A549 (cell line): ENCODE measurements around the gene TMEM126B. TPM values are rescaled to one million over a fixed set of nuclear protein-coding genes. Genes with fewer than 3 reads are reported as not detected.
A peak's percentile ranks its signal among the peaks of the same experiment; 100 is the strongest.

Source experiments
- ATAC-seq, 2 experiments: fragments of 200-7000 bp in 1 of 2; fragments of >200 bp in 1 of 2; cut with Nextera tagmentation in 1 of 2; cut with Tn5 transposase in 1 of 2; 3 replicates each; pipeline versions ENCODE4 v1.8.0 to v1.9.1; 2018 to 2020; ENCODE audit warnings: mild to moderate bottlenecking in 1 of 2, moderate library complexity in 1 of 2
- CTCF ChIA-PET: fragments of 300-600 bp; sonication (Branson Sonifier 250); formaldehyde crosslinking; extraction: SDS; loops from one replicate; lab custom pipeline; 2021; ENCODE audit warnings: antibody characterized with exemption, inconsistent platforms; lab: Yijun Ruan, JAX
- POLR2A ChIA-PET: fragments of 350-600 bp; formaldehyde crosslinking; extraction: SDS; loops from one replicate; lab custom pipeline; 2021; ENCODE audit warnings: antibody characterized with exemption, inconsistent platforms; lab: Yijun Ruan, JAX
- DNase-seq, 2 experiments: peaks; one replicate each; pipeline versions ENCODE4 v3.0.0 to v3.0.0-alpha.2; 2011 to 2016; ENCODE audit warnings: low read depth in 1 of 2, low spot score in 1 of 2
- FAIRE-seq: peaks from 2 replicates; lab custom pipeline; 2011; peaks lifted over from hg19 to GRCh38; lab: Jason Lieb, UNC
- H3K27ac ChIP-seq, 2 experiments: fragments of >200 bp; sonication (Bioruptor Twin); formaldehyde crosslinking; 3 replicates each; pipeline ENCODE4 v1.5.1; 2016 to 2017
- H3K4me1 ChIP-seq: fragments of >200 bp; sonication (Bioruptor Twin); formaldehyde crosslinking; 3 replicates; pipeline ENCODE4 v1.6.1; 2016
- H3K4me2 ChIP-seq: fragments of >200 bp; sonication (Bioruptor Twin); formaldehyde crosslinking; 3 replicates; pipeline ENCODE4 v1.6.1; 2016
- H3K4me3 ChIP-seq: fragments of >200 bp; sonication (Bioruptor Twin); formaldehyde crosslinking; 3 replicates; pipeline ENCODE4 v1.5.1; 2016
- H3K9me3 ChIP-seq: fragments of >200 bp; sonication (Bioruptor Twin); formaldehyde crosslinking; 3 replicates; pipeline ENCODE4 v1.6.1; 2016
- ATOH8 ChIP-seq: fragments of 250-450 bp; sonication (Bioruptor Pico); IDR thresholded peaks from 2 replicates; pipeline ENCODE4 v1.5.0; 2020; ENCODE audit warnings: low read depth, mild to moderate bottlenecking, moderate library complexity
- EHF ChIP-seq: fragments of 250-450 bp; sonication (Bioruptor Pico); IDR thresholded peaks from 2 replicates; pipeline ENCODE4 v1.5.0; 2020; ENCODE audit warnings: mild to moderate bottlenecking
- ELK1 ChIP-seq: fragments of 150-350 bp; IDR thresholded peaks from 2 replicates; pipeline ENCODE4 v1.6.1; 2014; ENCODE audit warnings: low read depth, mild to moderate bottlenecking, low read length
- GATA3 ChIP-seq: IDR thresholded peaks from 2 replicates; pipeline ENCODE4 v1.6.1; 2012; ENCODE audit warnings: borderline replicate concordance
- HDAC2 ChIP-seq: fragments of 200-600 bp; sonication (generic); IDR thresholded peaks from 2 replicates; pipeline ENCODE4 v1.6.1; 2016
- HEYL ChIP-seq: fragments of 250-450 bp; sonication (Bioruptor Pico); IDR thresholded peaks from 2 replicates; pipeline ENCODE4 v1.8.0; 2021; ENCODE audit warnings: mild to moderate bottlenecking, moderate library complexity
- JUN ChIP-seq, 2 experiments: fragments of >200 bp; sonication (Bioruptor Twin); formaldehyde crosslinking; IDR thresholded peaks; 2 replicates in 1 of 2; 3 replicates in 1 of 2; pipeline ENCODE4 v1.6.1; 2016 to 2017
- JUNB ChIP-seq: fragments of >200 bp; sonication (Bioruptor Twin); formaldehyde crosslinking; IDR thresholded peaks from 2 replicates; pipeline ENCODE4 v1.6.1; 2016
- KDM1A ChIP-seq: fragments of 200-600 bp; sonication (generic); IDR thresholded peaks from 2 replicates; pipeline ENCODE4 v1.6.1; 2016; ENCODE audit warnings: low read depth, mild to moderate bottlenecking
- NFE2L2 ChIP-seq: fragments of 150-350 bp; conservative IDR thresholded peaks from 2 replicates; pipeline ENCODE4 v1.6.1; 2014; ENCODE audit warnings: low read length
- PHF8 ChIP-seq: fragments of 200-600 bp; sonication (generic); IDR thresholded peaks from 2 replicates; pipeline ENCODE4 v1.6.1; 2016; ENCODE audit warnings: low read depth, mild to moderate bottlenecking, antibody characterized with exemption, moderate library complexity, borderline replicate concordance
- RAD21 ChIP-seq, 2 experiments: fragments of >200 bp in 1 of 2; sonication (Bioruptor Twin) in 1 of 2; formaldehyde crosslinking in 1 of 2; IDR thresholded peaks in 1 of 2; conservative IDR thresholded peaks in 1 of 2; 2 replicates in 1 of 2; 3 replicates in 1 of 2; pipeline ENCODE4 v1.6.1; 2012 to 2018; ENCODE audit warnings: inconsistent platforms in 1 of 2
- SREBF2 ChIP-seq: fragments of 450-650 bp; IDR thresholded peaks from 2 replicates; pipeline ENCODE4 v1.6.1; 2014; ENCODE audit warnings: mild to moderate bottlenecking, moderate library complexity
- TP53 ChIP-seq: fragments of 250-450 bp; sonication (Bioruptor Pico); IDR thresholded peaks from 2 replicates; pipeline ENCODE4 v1.5.0; 2021; ENCODE audit warnings: mild to moderate bottlenecking, moderate library complexity
- ZNF302 ChIP-seq: fragments of 250-450 bp; sonication (Bioruptor Pico); IDR thresholded peaks from 2 replicates; pipeline ENCODE4 v1.9.0; 2021; ENCODE audit warnings: inconsistent platforms, mild to moderate bottlenecking, moderate library complexity
- WGBS: methylation state at CpG from one replicate; pipeline ENCODE4 v1.1.6; 2017; ENCODE audit errors: missing lambda C conversion rate; 5-methylcytosine and 5-hydroxymethylcytosine counted together
- polyA plus RNA-seq, 4 experiments: library from polyadenylated mRNA; depleted of rRNA in 3 of 4; stranded (reverse); fragments of >200 nt; fragmentation: RNase III in 1 of 4; extraction: RNeasy Plus Mini Kit Qiagen cat#74134 plus additional on column Dnase treatment in 1 of 4; gene quantifications; 2 replicates in 3 of 4; 3 replicates in 1 of 4; pipeline ENCODE4 v1.2.3, GENCODE V29; 2011 to 2017

Gene TMEM126B
- polyA plus RNA-seq, 2 of the 4 experiments (the other 2 are of a cell fraction), result 82.4 to 114 TPM

GRCh38 chr11:85685820-85686459 lies 57.5 kb downstream of the TMEM126B start, which contains the start of gene CCDC89:
TSS of gene CCDC89 (minus strand) at chr11:85686195. CDS start at chr11:85686130, 65 bp downstream.
- ChIA-PET POLR2A (interaction anchor here (1.6 kb wide), 1 partner anchor 21 kb away, joined by 5 read pairs; the partner anchor contains the start of gene CREBZF), CTCF (interaction anchor here (0.7 to 2.6 kb wide), 3 partner anchors 10 to 169 kb away, joined by 4 to 12 read pairs (median 6); partner anchors contain the start of gene CCDC83)
- Histone ChIP-seq H3K9me3 (no peaks in the 10 kb centered on the region), H3K27ac (no peak within 1 kb of the TSS), H3K4me1 (no peaks in the 10 kb centered on the region), H3K4me2 (no peak within 1 kb of the TSS), H3K4me3 (no peak within 1 kb of the TSS)
- peak in 1 of 2 experiments; percentile 12 for DNase-seq
- FAIRE-seq, result no peak
- no peak for TF ChIP-seq RAD21 (conservative IDR thresholded peaks at IDR 0.05 in 1 of 2, IDR thresholded peaks at IDR 0.05 in 1 of 2)
- no peak for TF ChIP-seq NFE2L2
- no peak for TF ChIP-seq ATOH8 (CRISPR knock-in tag)
- TF ChIP-seq HEYL (CRISPR knock-in tag), result no peak
- no peak for TF ChIP-seq TP53 (CRISPR knock-in tag)
- TF ChIP-seq ZNF302 (CRISPR knock-in tag), result no peak
- no peak for TF ChIP-seq JUNB
- TF ChIP-seq ELK1, result no peak
- no peak for TF ChIP-seq KDM1A
- no peak for TF ChIP-seq HDAC2
- no peak for TF ChIP-seq EHF
- TF ChIP-seq JUN (IDR thresholded peaks at IDR 0.05), result no peak
- no peak for TF ChIP-seq PHF8
- TF ChIP-seq GATA3, result no peak
- no peak for TF ChIP-seq SREBF2
- peak in 1 of 2 experiments; percentile 64; a peak in 3 of 6 replicates for ATAC-seq
- WGBS, result 85% methylated on average over 13 of the region's 13 CpGs

Other genes starting within 250 kb of the TMEM126B start
- 0.66 and 0.79 TPM in 2 replicates for gene DLG2, start 1.2 kb upstream of the TMEM126B start, polyA plus RNA-seq (2011; rRNA removed)
- gene DLG2, start 1.2 kb upstream of the TMEM126B start, polyA plus RNA-seq (2017; fragmentation: RNase III; extraction: RNeasy Plus Mini Kit Qiagen cat#74134 plus additional on column Dnase treatment), result 0.26 to 0.40 TPM (median 0.31 TPM) in 3 replicates
- 101 and 123 TPM in 2 replicates for gene TMEM126A, start 19.4 kb downstream of the TMEM126B start, polyA plus RNA-seq (2011; rRNA removed)
- 74.9 to 79.4 TPM (median 76.2 TPM) in 3 replicates for gene TMEM126A, start 19.4 kb downstream of the TMEM126B start, polyA plus RNA-seq (2017; fragmentation: RNase III; extraction: RNeasy Plus Mini Kit Qiagen cat#74134 plus additional on column Dnase treatment)
- gene CREBZF, start 36.5 kb downstream of the TMEM126B start, polyA plus RNA-seq (2011; rRNA removed), result 58.5 and 61.8 TPM in 2 replicates
- gene CREBZF, start 36.5 kb downstream of the TMEM126B start, polyA plus RNA-seq (2017; fragmentation: RNase III; extraction: RNeasy Plus Mini Kit Qiagen cat#74134 plus additional on column Dnase treatment), result 48.2 to 58.6 TPM (median 57.8 TPM) in 3 replicates
- gene CCDC89, start 57.6 kb downstream of the TMEM126B start, polyA plus RNA-seq (2011; rRNA removed), result 0.05 and 0.07 TPM in 2 replicates
- not detected in 3 replicates for gene CCDC89, start 57.6 kb downstream of the TMEM126B start, polyA plus RNA-seq (2017; fragmentation: RNase III; extraction: RNeasy Plus Mini Kit Qiagen cat#74134 plus additional on column Dnase treatment)
- 34.2 and 41.6 TPM in 2 replicates for gene SYTL2, start 182.5 kb downstream of the TMEM126B start, polyA plus RNA-seq (2011; rRNA removed)
- gene SYTL2, start 182.5 kb downstream of the TMEM126B start, polyA plus RNA-seq (2017; fragmentation: RNase III; extraction: RNeasy Plus Mini Kit Qiagen cat#74134 plus additional on column Dnase treatment), result 10.8 to 15.5 TPM (median 11.6 TPM) in 3 replicates
- not detected in 2 replicates for gene CCDC83, start 226.8 kb downstream of the TMEM126B start, polyA plus RNA-seq (2011; rRNA removed)
- not detected in 3 replicates for gene CCDC83, start 226.8 kb downstream of the TMEM126B start, polyA plus RNA-seq (2017; fragmentation: RNase III; extraction: RNeasy Plus Mini Kit Qiagen cat#74134 plus additional on column Dnase treatment)